Fibroblast of skin of back (primary cell): ENCODE results near the gene ADRM1.

ENCODE experiments used
- DNase-seq: peaks from one replicate; pipeline ENCODE4 v3.0.0-alpha.2; 2013

ADRM1 gene

DNA sequence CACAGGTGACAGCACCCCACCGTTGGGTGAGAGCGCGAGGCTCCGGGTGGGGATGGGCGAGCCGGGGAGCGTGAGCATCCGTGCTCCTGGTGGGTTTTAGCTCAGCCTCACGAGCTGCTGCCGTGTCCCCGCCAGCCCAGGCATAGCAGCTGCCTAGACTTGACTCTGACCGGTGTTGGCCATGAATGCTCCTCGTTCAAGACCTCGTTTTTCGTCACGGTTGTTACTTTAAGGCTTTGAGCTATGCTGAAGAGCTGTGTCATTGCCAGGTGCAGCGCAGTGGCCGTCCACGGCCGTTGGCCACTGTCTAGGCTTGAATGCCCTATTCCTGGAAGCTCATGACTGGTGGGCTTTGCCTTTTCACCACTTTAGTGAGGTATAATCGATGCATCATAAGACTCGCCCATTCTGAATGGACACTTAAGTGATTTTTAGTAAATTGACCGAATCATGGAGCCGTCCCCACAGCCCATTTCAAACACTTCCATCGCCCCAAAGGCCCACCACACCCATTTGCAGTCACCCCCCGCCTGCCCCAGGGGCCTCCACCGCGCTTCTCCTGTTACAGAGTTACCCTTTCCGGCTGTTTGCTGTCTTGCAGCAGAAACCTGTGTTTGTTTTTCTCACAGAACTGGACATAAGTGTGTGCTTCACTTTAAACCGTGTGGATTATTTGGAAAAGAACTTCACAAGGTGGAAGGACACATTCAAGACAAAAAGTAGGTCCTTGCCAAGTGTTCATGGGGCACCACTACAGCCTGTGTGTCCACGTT, 21.4 kb upstream of the ADRM1 start:
- DNase-seq = no peak

DNA sequence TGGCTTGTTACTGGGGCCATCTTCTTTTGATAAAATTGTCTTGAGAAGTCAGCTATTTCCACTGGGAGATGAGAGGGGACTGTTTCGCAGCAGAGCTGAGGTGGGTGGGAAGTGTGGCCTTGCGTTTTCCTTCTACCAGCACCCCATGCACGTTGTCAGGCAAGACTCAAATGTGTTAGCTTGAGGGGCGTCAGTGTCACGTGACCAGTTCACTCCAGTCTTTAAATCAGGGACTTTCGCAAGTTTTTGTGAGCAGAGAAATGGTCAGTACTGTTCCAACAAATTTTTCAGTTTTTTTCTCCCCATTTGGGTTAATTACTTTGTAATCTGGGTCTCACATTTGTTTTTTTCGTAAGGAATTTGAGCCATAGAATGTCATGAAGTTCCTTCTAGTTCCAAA, 20.7 kb upstream of the ADRM1 start:
- no peak for DNase-seq

DNA sequence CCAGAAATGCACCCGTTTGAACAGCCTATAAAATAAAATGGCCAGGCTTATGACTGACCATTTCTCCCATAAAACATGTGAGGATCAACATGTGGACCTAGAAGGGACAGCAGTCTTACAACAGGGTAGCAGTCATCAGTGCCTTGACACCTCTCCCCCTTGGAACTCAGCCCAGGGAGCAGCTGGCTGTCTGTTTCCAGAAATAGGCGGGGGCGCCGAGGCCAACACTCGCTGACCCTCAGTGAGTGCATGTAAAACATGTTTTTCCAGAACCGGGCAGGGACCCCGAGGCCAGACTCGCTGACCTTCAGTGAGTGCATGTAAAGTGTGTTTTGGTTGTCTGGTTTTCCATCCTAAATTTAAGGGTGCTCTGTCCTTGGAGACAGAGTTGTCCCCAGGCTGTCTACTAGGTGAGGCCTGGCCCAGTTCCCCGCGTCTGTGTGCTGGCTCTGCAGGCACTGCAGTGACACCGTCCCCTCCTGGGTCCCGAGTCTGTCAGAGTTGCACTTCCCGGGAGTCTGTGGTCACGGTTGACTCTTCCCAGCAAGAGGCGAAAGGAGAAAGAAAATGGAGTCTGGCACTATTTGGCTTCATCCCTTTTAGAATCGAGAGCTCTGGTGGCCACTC, 19.8 kb upstream of the ADRM1 start:
- no peak for DNase-seq

DNA sequence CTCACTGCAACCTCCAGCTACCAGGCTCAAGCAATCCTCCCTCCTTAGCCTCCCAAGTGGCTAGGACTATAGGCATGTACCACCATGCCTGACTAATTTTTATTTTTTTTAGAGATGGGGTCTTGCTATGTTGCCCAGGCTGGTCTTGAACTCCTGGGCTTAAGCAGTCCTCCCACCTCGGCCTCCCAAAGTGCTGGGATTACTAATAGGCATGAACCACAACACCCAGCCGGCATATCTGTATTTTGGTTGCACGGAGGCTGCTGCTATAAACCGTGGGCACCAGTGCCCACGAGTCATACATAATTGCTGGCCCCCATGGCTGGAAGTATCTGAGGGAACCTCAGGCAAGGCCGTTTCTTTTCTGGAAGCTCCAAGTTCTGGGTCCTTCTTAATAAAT, 18.3 kb upstream of the ADRM1 start:
- DNase-seq = no peak

DNA sequence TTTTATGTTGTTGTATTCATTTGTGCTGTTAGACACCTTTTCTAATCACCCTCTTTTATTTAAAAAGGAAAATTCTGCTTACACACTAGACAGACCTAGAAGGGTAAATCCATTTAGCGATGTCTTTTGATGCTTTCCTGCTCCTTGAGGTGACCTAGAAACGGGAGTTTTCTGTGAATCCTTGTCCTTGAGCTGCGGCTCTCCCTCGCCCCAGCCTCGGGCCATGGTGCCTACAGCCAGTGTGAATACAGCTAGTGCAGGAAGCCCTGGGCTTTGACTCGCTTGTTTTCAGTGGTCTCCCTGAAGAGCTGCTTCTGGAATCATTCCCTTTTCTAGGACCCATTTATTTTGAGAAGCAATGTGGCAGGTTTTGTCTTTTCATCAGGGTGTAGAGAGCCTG, 17.6 kb upstream of the ADRM1 start:
- no peak for DNase-seq

DNA sequence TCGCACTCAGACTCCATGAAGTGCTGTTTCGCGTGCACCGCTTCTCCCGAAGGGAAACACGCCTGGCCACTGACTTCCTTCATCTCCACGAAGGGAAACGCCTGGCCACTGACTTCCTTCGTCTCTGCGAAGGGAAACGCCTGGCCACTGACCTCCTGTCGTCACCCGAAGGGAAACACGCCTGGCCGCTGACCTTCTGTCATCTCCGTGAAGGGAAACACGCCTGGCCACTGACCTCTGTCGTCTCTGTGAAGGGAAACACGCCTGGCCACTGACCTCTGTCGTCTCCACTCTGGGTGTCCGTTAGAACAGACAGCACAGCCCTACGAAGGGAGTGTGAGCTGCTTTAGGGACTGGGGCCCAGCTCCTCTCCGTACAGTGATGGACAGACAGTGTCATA, 17.1 kb upstream of the ADRM1 start:
- DNase-seq = no peak

DNA sequence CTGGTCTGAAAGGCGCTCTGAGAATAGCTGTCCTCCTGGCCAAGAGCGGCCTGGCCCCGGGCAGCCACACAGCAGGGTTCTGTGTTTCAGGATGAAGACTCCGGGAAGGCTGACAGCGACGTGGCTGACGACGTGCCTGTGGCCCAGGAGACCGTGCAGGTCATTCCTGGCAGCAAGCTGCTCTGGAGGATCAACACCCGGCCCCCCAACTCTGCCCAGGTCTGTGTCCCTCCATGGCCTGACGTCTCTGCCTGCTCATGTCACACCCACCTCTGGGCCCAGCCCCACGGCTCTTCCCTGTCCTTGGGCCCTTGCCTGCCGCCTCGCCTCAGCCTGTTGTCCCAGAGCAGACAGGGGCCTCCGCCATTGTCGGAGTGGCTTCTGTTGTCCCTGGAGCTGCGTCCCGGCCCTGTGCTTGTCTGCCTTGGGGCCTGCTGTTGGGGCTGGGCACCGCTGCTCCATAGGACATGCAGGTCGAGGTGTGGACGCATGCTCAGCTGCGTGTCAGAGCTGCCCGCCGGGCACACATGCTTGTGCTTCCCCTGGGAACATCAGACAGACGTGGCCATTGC, 16.2 kb upstream of the ADRM1 start:
- DNase-seq = no peak

DNA sequence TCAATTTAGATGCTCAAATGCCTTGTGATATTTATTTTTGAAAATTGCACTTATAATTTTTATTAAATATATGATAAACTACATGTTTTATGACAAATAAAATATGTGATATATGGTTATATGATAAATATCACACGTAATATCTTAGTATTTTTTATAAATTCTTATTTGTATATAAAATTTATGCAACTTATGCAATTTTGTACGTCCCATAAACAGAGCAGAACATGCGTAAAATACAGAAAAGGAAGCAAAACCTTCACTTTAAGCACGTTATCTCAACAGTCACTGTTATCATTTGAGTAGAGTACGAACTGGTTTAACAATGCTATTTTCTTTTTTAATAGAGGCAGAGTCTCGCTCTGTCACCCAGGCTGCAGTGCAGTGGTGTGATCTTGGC, 15.7 kb upstream of the ADRM1 start:
- DNase-seq = no peak

DNA sequence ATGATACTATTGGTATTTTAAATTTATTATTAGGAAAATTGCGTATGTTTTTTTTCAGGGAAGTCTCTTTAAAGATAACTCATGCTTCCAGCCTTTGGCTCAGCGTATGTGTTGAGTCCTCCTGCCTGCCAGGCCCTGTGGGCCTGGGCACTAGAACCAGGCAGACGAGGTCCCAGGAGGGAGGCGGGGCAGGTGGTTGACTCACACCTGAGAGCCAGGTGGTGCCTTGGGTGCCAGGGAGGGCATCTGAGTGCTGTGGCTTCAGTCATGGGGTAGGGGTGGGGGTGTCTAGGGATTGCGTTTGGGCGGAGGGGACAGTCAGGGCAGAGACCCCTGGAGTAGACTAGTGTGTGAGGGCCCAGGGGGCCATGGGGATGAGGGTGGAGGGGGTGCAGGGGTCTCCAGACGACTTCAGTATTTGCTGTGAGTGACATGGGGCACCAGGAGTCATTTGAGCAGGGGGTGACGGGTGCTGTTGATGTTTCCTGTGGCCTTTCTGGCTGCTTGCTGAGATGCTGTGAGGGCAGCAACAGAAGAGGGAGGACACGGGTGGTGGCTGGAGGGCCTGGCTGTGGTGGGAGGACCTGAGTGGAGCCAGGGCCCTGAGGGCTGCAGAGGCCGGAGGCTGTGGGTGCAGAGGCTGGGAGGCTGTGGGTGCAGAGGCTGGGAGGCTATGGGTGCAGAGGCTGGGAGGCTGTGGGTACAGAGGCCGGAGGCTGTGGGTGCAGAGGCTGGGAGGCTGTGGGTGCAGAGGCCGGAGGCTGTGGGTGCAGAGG, 14.8 kb upstream of the ADRM1 start:
- DNase-seq = no peak

DNA sequence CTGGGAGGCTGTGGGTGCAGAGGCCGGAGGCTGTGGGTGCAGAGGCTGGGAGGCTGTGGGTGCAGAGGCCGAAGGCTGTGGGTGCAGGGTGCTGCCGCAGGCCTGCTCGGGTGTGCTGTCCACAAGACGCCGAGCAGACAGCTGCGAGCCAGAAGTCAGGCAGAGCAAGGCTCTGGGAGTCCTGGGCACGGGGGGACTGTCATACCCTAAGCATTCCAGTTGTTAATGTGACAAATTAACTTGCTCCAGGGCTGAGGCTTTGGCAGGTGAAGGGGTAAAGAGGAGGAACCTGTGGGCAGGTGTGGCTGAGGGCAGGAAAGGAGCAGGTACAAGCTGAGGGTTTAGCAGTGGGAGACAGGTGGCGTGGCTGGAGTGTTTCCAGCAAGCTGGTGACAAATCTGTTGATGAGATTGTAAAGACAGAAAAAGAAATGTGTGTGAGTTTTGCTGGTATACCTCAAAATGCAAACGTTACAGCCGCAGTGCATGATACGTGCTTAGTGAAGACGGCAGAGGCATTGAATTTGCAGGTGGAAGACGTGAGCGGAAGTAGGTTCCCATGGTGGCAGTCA, 14.2 kb upstream of the ADRM1 start:
- DNase-seq = no peak

DNA sequence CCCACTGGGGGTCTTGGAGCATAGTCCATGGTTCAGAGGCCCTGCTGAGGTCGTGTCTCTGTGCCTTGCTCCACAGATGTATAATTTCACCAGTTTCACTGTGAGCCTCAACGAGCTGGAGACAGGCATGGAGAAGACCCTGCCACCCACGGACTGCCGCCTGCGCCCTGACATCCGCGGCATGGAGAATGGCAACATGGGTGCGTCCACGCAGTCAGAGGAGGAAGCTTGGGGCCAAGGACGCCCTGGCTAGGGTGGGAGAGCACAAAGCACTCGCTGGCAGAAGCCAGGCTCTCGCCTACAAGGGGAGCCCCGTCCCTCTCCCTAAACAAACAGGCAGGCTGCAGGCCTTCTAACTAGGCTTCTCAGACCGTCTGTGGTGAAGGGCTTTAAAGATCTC, 13.7 kb upstream of the ADRM1 start:
- no peak for DNase-seq

DNA sequence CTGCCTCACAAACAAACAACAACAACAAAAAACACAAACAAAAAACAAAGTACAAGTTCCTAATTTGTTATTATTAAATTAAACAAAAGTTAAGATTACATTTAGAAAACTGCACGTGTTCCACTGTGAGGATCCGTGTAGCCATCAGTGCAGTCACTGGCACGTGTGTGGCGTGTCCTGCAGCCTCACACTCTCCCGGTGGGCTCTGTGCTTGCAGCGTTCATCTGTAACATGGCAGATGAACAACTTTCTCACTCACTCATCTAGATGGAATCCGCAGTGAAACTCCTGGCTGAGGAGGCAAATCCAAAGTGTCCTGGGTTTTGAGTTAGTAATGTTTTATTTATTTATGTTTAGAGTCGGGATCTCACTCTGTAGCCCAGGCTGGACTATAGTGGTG, 12.9 kb upstream of the ADRM1 start:
- no peak for DNase-seq

DNA sequence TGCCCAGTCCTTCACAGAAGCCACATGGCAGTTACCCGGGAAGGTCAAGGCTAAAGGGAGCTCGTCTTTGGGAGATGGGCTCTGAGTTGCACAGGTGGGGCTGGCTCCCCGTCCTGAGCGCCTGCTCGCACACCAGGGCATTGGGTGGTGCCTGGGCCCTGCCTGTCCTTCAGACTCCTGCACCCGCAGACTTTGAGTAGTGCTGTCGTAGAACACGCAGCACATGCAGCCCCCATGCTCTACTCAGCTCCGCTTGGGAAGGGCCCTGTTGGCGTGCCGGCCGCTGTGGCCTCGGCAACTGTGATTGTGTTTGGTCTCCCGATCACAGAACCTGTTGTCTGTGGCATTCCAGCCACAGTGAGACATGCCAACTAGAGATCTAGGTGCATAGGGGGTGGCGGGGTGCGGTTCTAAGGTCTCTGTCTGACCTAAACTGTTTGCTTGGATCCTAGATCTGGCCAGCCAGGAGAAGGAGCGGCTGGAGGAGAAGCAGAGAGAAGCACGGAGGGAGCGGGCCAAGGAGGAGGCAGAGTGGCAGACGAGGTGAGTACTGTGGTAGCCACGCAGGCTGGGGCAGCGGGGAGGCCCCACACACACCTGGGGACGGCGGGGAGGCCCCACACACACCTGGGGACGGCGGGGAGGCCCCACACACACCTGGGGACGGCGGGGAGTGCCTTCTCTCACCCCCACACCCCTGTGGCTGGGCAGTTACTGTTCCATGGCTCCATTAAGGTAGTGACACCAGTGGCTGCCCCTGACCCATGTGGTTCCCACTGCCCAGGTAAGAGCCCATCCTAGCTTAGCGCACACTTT, 11.3 kb upstream of the ADRM1 start:
- no peak for DNase-seq

DNA sequence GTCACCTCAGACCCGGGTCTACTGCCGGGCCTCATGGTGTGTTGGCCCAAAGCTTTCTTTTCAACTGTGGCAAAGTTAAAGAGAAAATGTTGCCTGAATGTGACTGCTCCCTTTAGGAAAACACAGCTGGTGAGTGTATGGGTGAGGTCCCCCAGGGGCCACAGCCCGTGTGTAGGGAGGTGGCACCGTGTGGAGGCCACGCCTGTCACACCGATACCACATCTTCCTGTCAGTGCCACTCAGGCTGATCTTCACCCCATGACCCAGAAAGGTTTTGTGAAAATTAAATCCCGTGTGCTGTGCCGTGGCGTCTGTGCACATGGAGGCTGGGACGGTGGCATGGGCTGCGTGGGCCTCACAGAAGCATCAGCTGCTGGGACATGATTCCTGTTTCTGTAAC, 10.7 kb upstream of the ADRM1 start:
- DNase-seq = no peak

DNA sequence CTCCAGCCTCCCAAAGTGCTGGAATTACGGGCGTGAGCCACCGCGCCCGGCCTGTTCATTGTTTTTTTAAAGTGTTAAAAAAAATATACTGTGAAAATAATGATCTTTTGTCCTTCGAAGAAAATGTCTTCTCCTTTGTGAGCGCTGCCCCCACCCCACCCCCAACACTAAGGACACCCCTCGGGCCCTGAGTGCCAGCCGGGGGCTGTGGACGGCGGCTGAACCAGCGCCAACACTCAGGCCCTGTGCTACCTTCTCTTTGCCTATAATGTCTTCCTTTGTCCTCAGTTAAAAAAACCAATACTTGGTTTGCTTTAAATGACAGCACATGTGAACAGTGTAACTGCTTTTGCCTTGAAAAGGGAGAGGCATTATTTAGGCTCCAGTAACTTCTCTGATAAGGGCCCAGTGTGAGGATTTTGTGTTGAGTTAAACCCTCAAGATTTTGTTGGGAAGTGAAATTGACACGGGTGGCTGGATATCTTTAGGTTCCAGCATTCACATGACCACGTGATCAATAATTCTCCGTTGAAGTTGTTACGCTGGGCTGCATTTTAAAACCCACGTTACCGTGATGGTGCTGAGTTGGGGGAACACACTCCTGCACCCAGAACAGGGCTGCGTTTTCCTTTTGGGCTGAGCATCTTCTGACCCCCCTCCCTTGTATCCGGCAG, 9.5 kb upstream of the ADRM1 start:
- DNase-seq = no peak

DNA sequence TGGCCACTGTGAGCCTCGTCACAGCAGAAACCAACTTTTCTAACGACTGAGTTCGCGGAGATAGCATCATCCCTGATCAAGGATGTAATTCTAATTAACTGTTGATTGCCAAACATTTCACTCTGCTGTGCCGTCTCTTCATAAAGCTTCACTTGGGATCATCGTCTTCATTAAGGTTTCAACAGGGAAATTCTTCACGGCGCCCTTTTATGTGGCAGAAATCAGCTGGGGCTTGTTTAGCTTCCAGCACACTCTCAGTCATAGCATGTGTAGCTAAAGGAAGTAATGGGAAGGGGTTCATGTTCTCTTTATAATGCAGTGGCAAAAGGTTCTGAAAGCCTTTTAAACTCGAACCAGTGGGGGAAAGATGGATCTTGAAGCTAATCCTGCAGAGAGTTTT, 8.9 kb upstream of the ADRM1 start:
- DNase-seq = no peak

DNA sequence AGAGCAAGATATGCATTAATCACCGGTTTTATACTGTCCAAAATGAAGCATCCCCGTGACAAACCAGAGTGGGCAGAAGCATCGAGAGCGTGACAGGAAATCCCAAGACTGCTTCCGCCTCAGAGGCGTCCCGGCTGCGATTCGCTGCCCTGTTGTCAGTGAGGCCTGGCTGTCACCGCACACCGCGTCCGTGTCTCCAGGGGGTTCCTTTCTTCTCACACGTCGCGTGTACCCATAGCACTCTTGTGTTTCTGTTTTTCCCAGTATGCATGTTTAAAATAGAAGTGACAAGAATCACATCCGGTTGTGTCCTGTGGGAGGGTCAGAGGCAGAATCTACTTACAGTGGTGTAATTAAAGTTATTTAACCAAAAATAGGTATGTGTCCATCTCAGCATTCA, 8.3 kb upstream of the ADRM1 start:
- DNase-seq = no peak

DNA sequence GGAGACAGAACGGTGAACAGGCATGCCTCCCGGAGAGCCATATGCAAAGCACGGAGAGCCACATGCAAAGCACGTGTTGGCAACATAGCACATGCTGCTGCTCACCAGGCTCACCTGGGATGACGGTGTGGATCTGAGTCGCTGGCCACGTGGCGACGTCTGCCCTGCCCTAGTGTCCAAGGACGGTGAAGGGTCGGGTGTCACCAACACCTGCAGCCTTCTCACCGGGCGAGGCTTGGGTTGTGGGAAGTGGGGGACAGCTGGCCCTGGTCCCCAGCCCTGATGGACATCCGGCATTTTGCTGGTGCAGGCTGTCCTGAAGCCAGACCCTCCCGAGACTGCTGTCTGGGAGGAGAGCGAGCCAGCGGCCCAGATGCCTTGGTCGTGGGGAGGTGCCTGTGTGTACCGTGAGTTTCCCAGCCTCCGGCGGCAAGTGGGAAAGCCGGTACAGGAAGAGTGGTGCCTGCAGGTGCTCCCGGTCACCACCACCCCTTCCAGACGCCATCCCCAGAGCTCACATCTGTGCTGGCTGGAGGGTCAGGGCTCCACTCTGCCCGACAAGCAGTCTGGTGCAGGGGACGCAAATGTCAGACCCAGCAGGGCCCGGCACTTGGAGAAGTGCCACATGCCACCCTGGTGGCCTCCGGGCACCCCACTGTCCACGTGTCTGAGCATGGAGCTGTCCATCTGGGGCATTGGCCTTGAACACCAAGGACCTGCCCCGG, 5.9 kb upstream of the ADRM1 start:
- DNase-seq = no peak

DNA sequence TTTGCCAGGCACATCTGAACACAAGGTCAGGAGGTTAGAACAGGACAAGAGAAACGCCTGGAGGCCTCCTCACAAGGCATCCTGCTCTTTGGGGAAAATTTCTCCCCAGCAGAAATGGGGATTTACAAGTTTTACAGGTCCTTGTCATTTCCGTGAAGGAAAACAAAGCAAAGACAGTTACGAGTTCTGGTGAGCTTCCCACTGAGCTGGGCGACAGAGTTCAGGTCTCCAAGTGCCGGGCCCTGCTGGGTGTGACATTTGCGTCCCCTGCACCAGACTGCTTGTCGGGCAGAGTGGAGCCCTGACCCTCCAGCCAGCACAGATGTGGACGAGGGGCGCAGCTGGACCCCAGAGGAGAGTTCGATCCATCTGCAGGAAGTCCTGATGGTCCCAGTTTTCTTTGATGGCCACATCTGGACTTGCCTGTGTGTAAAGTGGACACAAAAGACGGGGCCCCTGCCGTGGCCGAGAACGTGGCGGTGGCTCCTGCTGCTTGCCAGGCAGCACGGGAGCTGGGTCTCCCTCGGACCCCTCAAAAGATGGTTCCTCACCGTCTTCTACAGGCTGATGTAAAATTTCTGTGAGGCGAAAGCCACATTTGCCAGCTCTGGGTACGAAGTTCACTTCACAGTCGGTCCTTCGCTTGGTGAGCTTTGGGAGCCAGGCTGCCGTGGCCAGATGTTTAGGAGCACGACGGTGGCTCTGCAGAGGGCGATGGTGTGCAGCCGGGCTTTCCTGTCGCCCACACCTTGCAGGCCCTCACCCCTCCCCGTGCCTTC, 5.2 kb upstream of the ADRM1 start:
- no peak for DNase-seq

DNA sequence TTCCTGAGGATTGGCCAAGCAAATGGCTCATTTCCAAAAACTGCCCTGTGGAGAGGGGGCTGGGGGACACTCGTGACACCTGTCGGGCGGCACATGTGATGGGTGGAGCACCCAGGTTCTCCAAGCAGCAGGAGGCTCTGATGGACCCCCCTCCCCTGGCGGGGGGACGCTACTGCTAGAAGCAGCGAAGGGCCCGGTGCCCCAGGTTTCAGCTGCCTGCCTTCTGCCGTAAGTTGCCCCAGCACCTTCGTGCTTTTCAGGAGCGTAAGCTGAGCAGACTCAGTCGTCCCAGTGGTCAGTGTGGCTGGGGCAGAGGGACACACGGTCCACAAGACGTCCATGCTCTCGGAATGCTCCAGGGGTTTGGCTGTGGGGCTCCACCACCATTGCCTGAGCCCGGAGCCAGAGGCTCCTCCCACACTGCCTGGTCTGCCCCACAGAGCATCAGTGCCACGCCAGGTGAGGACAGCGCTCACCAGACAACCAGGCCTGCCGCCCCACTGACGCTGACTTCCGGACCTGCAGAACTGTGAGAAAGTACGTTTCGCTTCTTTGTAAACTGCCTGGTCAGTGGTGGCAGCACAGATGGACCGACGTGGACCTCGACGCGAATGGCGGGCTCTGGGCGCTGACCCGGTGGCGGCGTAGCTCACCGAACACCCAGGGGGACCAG, 4.1 kb upstream of the ADRM1 start:
- DNase-seq = no peak
